Transverse colon (tissue), 3 donors: ENCODE results near the gene MLH3.

ENCODE experiments used
- POLR2A ChIP-seq: fragments of 450-650 bp; IDR thresholded peaks from one replicate; pipeline ENCODE4 v1.6.1; 2016; ENCODE audit warnings: antibody characterized with exemption, mild to moderate bottlenecking, moderate library complexity
- POLR2AphosphoS5 ChIP-seq, 3 donors: sonication (generic); formaldehyde crosslinking; IDR thresholded peaks; one replicate each; pipeline ENCODE4 v1.6.1; 2016; ENCODE audit warnings: antibody characterized with exemption in 3 of 3

GRCh38 chr14:74978416-74978947, 72.8 kb downstream of the MLH3 start:
- TF ChIP-seq POLR2A = no peak
- TF ChIP-seq POLR2AphosphoS5 (IDR thresholded peaks at IDR 0.05) = no peak
